Measurements from ENCODE around the gene AP5M1.
"Not testable (repeated sequence)": the region's sequence is repeated elsewhere in the genome, so short reads cannot be mapped to it uniquely, and the experiment has no call there.

The AP5M1 gene, protein sequence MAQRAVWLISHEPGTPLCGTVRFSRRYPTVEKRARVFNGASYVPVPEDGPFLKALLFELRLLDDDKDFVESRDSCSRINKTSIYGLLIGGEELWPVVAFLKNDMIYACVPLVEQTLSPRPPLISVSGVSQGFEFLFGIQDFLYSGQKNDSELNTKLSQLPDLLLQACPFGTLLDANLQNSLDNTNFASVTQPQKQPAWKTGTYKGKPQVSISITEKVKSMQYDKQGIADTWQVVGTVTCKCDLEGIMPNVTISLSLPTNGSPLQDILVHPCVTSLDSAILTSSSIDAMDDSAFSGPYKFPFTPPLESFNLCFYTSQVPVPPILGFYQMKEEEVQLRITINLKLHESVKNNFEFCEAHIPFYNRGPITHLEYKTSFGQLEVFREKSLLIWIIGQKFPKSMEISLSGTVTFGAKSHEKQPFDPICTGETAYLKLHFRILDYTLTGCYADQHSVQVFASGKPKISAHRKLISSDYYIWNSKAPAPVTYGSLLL
- total RNA-seq: 54.8 to 135 (median 86.1) reads per million in 18 experiments

DNA sequence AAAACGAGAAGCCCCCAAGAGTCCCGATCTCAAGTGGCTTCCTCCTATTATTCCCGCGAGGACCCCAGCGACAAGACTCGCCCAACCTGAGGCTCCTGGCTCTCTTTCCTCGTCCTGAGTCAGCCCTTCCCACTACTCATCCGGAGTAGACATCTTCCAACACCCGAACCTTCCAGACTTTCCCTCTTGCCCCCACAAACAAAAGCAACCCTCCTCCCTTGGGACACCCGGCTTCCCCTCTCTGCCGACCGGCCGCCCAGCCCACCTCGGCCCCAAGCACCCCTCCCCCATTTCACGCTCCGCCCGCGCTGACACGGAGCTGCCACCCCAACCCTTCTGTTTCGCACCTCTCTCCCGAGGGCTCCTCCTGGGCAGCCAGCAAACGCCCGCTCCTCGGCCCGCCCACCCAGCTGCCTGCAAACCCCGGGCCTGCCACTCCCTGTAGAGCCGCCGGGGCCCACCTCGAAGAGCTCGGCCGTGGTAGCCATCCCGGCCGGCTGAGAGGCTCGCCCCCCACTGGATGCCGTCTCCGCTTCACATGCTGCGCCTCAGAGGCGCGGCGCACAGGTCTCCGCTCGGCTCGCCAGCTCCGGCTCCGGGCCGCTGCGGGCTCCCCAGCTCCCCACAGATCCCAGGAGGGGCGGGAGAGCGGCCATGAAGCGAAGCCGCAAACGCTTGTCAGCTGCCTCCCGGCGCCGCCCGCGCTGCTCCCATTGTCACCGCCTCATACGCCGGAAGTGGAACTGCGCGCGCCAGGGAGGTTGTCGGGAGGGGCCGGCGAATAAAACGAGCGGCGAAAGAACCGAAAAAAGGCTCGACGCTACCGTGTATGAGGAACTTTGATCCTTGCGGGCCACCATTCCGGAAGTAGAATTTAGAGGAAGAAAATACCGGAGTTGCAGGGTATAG is at the start of gene AP5M1, which contains the start of gene EXOC5:
TSS of gene AP5M1 (plus strand) at position 811 of the 909 bp plus-strand sequence. CDS start 344 bp downstream, outside the sequence.
TSS of gene EXOC5 (minus strand) at position 745 of the 909 bp plus-strand sequence. CDS start at position 488, 257 bp downstream.
- DNase-seq: peak; percentile 96 to 97

DNA sequence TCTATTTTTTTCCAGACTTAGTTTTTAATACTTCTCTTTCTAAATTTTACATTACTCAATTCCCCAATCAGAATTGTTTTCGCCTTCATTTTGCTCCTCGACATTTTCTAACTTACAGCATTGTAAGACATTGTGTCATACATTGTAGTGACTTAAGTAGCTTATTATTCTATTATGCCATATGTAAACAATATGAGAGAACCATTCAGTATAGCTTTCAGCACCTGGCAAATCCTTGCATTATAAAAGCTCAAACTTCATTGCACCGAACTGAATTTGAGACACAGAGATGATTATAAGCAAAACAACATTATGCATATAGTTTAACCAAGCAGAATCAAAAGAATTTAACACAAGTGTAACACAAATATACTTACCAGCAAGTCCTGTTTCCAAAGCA is 46.8 kb upstream of the AP5M1 start:
- DNase-seq: no peak

DNA sequence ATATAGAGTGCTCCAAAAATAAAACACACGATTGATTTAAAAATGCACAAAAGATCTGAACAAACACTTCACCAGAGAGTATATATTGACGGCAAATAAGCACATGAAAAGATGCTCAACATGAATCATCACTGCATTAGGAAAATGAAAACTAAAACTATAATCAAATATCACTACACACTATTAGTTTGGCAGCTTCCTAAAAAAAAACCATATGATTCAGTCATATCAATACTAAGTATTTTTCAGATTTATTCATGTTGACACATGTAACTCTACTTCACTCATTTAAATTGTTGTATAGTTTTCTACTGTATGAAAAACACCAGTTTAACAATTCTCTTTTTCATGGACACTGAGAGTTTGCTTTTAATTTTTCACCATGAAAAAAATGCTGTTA is 41.7 kb upstream of the AP5M1 start:
- DNase-seq: no peak

DNA sequence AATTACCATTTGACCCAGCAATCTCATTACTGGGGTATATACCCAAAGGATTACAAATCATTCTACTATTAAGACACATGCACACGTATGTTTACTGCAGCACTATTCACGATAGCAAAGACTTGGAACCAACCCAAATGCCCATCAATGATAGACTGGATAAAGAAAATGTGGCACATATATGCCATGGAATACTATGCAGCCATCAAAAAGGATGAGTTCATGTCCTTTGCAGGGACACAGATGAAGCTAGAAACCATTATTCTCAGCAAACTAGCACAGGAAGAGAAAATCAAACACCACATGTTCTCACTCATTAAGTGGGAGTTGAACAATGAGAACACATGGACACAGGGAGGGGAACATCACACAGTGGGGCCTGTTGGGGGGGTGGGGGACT is 40.5 kb upstream of the AP5M1 start:
- DNase-seq: not testable (repeated sequence)

DNA sequence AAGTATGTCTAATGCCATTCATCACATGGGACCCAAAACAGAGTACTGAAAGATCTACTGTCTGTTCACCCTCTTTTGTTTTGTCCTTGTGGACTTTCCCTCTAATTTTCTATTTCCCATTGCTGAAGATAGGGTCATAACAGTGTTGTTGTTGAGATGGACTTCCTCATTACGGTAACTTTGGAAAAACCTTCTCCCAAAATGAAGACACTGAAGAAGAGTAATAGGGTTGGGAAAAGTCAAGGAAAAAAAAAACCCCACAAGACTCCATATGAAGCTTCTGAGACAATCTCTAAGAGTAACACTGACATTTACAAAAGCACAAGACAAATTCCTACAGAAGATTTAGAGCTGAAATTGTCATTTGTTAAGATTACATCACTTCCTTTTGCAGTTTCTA is 36.8 kb upstream of the AP5M1 start:
- DNase-seq: no peak

DNA sequence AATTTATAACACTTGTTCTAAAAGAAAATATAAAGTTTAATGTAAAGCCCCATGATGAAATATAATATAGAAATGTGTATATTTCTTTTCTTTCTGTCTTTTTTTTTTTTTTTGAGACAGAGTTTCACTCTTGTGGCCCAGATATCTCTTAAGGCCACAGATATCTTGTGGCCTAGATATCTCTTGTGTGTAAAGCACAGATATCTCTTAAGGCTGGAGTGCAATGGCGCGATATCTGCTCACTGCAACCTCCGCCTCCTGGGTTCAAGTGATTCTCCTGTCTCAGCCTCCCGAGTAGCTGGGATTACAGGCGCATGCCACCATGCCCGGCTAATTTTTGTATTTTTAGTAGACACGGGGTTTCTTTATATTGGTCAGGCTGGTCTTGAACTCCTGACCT is 28.7 kb upstream of the AP5M1 start:
- not testable (repeated sequence) for DNase-seq

DNA sequence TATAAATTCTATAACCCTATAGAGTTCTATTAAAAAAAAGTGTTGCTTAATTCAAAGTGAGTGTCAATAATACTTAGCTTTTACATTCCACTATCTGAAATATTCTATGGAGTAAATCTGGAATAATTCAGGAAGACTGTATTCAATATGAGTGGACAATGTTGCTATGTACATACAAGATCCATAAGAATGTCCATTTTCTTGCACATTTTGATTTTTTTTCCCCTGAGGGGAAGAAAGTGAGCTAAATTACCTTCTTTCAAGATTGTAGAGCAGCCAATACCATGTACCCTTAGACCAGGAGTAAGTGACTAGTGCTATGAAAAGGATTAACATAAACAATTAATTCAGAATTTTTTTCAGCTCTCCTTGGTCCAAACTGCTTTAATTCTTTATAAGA is 25.5 kb upstream of the AP5M1 start:
- no peak for DNase-seq

DNA sequence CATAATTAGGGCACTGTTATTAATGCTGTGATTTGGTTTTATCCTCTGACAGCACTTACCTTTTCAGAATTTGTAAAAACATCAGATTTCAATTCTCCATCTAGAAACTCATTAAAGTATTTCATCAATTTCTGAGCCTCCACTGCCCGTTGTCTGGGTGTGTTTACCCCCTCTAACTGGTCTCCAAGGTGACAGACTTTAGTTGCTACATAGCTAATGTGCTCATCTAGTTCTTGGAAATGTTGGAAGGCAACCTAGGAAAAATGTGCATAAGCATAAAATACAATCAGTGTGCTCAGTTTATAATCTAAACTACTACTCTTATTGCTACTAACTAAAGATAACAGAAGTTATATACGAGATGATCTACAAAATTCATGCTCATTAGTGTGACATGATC is 24.7 kb upstream of the AP5M1 start:
- no peak for DNase-seq

DNA sequence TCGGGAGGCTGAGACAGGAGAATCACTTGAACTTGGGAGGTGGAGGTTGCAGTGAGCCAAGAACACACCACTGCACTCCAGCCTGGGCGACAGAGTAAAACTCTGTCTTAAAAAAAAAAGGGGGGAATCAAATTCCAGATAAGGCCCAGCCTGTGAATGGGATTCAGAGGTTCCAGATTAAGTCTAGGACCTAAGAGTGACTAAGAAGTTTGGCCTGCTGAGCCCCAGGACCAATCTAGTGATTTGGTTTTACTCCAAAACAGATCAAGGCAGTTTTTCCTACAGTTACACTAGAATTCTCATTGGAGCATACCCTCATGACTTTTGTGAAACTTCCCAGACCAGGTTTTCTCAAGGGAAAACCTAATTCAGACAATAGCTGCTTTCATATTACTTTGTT is 22.8 kb upstream of the AP5M1 start:
- no peak for DNase-seq

DNA sequence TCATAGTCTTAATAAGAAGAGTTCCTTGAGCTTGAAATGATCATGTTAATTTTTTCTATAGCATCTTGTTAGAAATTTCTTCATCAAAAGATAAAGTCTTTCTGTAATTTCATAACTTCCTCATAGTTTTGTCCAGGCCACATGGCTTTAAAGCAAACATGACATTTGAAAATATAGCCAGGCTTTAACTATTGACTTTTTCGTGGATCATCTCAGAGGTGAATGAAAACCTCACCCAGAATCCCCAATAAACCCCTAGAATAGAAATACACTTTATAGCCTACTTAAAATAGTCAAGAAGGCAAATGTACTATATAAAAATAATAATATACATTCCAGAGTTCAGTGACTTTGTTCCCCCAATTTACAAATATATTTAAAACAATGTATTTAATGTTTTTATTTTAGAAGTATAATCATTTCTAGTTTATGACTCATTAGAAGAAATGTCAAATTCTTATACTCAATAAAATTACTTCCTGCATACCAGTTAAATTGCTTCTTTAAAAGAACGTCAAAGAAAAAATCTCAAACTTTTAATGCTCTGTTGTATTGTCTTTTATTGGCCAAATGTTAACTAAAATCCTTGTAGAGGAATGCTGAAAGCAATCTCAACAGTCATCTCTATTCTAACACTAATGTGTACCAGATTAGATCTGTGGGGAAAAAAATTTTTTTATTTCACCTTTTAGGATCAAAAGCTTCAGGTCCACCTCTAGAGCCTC is 21.7 kb upstream of the AP5M1 start:
- DNase-seq: peak in 1 of 2 donors; percentile 18

DNA sequence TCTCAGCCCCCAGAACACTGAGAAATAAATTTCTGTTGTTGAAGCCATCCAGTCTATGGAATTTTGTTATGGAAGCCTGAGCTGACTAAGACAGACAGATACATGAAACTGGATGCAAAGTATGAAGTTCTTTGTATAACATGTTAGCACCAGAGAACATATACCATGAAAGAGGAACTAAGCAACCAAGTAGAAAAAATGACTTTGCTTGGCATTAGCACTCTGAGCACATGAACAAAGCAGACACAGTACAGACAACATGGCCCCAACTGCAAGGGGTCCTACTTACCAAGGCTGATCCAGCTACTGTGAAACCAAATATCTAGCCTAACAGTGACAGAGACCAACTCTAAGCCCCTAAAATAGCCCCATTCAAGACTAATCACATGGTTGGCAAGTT is 13.9 kb upstream of the AP5M1 start:
- no peak for DNase-seq

DNA sequence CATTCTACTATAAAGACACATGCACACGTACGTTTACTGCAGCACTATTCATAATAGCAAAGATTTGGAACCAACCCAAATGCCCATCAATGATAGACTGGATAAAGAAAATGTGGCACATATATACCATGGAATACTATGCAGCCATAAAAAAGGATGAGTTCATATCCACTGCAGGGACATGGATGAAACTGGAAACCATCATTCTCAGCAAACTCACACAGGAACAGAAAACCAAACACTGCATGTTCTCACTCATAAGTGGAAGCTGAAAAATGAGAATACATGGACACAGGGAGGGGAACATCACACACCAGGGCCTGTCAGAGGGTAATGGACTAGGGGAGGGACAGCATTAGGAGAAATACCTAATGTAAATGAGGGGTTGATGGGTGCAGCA is 10.6 kb upstream of the AP5M1 start:
- not testable (repeated sequence) for DNase-seq

DNA sequence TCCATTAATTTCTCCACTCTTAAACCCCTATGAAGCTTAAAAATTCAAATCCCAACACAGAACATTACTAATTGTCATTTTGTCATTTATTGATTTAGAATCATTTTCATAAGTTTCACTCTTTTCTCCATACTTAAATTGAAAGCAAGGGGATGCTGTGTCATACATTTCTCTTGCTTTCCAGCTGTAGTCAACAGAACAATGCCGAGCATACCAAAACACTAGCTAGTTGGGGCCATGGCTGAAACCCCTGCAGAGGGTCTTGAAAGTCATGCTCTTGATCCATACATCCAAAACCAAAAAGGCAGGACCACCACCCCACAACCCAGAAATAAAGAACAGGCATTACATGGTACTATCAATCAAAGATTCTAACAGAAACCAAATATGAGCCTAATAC is 9.1 kb upstream of the AP5M1 start:
- DNase-seq: no peak

DNA sequence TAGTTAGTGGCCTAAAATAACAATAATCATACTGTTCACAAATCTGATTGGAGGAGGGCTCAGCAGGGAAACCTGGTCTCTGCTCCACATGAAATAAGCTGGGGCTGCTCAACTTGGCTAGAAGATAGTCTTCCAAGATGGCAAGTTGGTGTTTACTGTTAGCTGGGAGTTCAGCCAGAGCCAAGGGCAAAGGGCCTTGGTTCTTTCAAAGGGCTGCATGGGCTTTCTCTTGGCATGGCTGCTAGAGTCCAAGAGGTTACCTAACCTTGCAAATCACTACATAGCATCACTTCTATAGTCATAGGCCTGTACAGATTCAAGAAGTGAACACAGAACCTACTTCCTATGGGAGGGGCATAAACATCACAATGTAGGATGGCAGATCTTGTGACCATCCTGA is 7.2 kb upstream of the AP5M1 start:
- peak in 1 of 2 donors; percentile 18 for DNase-seq

DNA sequence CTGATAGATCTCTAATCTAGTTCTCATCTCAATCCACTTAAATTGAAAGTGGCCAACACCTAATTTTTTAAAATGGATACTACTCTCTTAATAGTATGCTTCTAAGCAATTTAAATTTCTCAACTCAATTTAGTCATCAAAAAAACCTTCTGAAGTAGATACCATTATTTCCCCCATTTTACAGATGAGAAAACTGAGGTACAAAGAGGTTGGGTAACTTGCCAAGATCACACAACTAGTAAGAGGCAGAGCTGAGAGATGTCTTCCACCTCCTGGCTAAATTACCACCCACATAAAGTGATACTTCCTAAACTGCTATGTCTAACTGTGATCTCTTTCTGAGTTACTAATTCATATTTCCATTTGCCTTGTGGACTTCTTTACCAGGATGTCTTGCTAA is 6.7 kb upstream of the AP5M1 start:
- DNase-seq: no peak

DNA sequence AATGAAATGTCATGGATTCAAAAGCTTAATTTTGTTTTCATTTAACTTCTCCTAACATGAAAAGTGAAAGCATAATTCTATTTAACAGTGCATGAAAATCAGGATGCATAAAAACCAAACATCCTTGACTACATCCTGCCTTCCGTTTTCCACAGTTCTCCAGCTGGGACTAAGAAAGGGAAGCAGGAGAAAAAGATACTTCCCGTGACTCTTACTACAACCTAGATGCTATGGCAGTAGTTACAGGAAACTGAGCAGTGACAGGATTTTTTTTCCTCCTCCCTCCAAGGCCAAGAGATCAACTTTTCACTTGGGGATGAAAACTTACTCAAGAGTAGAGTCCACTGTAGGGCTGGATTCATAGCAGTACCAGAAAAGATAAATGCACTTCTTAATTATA is 2.7 kb upstream of the AP5M1 start:
- DNase-seq: no peak

DNA sequence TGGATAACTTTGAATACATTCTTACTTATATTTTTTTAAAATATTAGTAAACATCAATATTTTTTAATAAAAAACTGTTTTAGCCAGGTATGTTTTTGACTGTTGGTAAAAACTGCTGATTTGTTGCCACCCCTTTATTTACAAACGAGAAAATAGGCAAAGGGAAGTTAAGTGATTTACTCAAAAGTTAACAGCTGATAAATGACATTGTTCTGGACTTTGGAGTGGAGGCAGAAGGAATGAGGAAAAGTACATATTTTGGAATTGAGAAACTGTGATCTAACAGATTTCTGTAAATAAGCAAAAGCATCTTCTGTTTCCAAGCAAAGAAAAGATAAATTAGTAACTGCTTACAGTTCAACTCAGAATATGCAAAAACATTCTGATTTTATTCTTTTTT is 4.5 kb downstream of the AP5M1 start:
- DNase-seq: no peak

DNA sequence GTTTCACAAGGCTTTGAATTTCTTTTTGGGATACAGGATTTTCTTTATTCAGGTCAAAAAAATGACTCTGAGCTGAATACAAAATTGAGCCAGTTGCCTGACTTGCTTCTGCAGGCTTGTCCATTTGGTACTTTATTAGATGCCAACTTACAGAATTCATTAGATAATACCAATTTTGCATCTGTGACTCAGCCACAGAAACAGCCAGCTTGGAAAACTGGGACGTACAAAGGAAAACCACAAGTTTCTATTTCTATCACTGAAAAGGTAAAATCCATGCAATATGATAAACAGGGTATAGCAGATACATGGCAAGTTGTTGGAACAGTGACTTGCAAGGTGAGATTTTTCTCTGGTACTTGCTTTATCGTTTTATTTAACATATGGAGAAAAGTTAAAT is 5.8 kb downstream of the AP5M1 start:
- DNase-seq: no peak

DNA sequence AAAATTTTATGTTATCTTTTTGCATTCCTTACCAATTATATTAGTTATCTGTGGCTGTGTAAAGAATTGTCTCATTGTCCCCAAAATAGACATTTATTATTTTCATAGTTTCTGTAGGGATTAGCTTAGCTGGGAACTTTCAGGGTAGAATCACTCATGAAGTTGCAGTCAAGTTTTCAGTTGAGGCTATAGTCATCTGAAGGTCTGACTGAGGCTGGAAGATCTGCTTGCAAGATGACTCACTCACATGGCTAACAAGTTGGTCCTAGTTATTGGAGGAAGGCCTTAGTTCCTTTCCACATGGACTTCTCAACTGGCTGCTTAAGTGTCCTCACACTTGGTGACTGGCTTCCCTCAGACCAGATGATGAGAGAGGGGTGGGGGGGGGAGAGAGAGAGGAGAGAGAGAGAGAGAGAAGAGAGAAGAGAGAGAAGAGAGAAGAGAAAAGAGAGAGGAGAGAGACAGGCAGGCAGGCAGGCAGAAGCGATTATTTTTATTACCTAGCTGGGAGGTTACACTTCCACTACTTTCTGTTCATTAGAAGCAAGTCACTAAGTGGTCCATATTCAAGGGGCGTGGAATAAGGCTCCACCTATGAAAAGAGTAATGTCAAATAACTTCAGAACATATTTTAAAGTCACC is 6.4 kb downstream of the AP5M1 start:
- DNase-seq: no peak

DNA sequence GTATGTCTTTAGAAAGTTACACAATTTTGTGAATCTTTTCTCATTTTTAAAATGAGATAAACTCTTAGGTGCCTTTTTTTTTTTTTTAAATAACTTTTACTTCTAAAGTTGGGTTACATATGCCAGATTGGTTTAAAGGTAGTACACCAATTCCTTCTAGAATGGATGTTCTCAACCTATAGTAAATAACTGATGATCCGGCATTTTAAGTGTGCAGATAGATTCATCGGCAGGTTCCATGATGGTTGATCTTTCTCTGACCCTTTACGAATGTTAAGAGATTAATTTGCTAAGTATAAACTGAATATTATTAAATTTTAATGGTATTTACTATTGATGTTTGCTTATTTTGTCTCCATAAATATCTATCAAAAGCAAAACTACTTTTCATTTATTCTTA is 8.3 kb downstream of the AP5M1 start:
- no peak for DNase-seq

DNA sequence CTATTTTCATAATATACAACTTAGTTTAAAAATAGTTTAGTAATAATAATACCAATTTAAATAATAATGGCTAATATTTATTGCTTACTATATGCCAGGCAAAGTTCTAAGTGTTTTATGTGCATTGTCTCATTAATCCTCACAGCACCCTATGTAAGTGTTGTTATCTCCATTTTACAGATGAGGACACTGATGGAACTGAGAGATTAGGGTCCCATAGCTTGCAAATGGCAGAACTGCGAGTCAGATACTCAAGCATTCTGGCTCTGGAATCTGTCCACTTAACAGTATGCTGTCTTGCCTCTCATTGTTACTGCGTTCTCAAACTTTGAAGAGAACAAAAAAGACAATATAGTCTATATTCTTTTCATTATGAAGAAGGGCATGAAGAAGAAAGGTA is 19.0 kb downstream of the AP5M1 start:
- DNase-seq: no peak

DNA sequence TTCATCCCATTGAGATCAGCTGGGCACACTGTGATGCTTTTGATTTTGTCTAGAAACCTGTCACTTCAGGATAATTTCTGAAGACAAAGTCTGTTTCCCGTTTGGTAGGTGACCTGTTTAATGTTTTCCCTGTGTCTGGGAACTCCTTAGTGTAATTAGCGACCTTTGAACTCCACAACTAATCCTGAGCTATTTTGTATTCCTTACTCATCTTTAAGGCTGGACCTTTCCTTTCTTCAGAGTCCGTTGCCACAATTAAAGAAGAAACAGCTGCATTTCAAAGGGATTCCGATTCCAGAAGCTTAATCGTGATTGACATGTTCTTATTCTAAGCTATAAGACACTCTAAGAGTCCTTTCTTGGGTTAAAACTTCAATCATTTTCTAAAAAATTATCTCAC is 22.0 kb downstream of the AP5M1 start:
- DNase-seq: no peak
